GM12878 (cell line): ENCODE results near the gene UMAD1. TPM values are rescaled to one million over a fixed set of nuclear protein-coding genes. Genes with fewer than 3 reads are reported as not detected.
A peak's percentile ranks its signal among the peaks of the same experiment; 100 is the strongest.

Experiments used
- ASH2L ChIP-seq: fragments of 300-600, 200-600 bp; sonication (generic); IDR thresholded peaks from 2 replicates; pipeline ENCODE4 v1.6.1; 2017; ENCODE audit warnings: low read depth, mild to moderate bottlenecking, borderline replicate concordance
- ESRRA ChIP-seq: IDR thresholded peaks from 2 replicates; pipeline ENCODE4 v1.6.1; 2012; ENCODE audit warnings: mild to moderate bottlenecking, low read length, improper control_type of control experiment
- MXI1 ChIP-seq: fragments of 150-350 bp; IDR thresholded peaks from 2 replicates; pipeline ENCODE4 v1.6.1; 2011; ENCODE audit warnings: low read depth, mild to moderate bottlenecking, inconsistent platforms, low read length, improper control_type of control experiment
- NR2C1 ChIP-seq: fragments of 450-650 bp; IDR thresholded peaks from 2 replicates; pipeline ENCODE4 v1.6.1; 2017; ENCODE audit warnings: antibody characterized with exemption, mild to moderate bottlenecking, moderate library complexity
- POLR2AphosphoS5 ChIP-seq: IDR thresholded peaks from 2 replicates; pipeline ENCODE4 v1.6.1; 2011; ENCODE audit warnings: mild to moderate bottlenecking, low read length, inconsistent platforms
- TBL1XR1 ChIP-seq: IDR thresholded peaks from 2 replicates; pipeline ENCODE4 v1.6.1; 2012; ENCODE audit warnings: low read depth, low read length, improper control_type of control experiment
- ZZZ3 ChIP-seq: IDR thresholded peaks from 2 replicates; pipeline ENCODE4 v1.6.1; 2011; ENCODE audit warnings: low read depth; ENCODE audit not compliant: control insufficient read depth, insufficient read length
- polyA plus RNA-seq, 11 experiments: library from polyadenylated mRNA; depleted of rRNA in 4 of 11; unstranded in 6 of 11; stranded (reverse) in 5 of 11; fragments of >200 nt; fragmentation: Nextera tagmentation in 4 of 11; fragmentation: Illumina TruSeq in 1 of 11; extraction: Ambion mirVana in 4 of 11; extraction: Trizol in 1 of 11; gene quantifications; 1 replicate in 1 of 11; 2 replicates in 10 of 11; pipeline versions ENCODE4 v1.2.1 to v1.2.3, GENCODE V29; 2011 to 2016; ENCODE audit warnings: inconsistent platforms in 2 of 11, missing spikeins in 2 of 11, low read depth in 1 of 11
- total RNA-seq, 4 experiments: library from RNA; depleted of rRNA in 3 of 4; stranded (reverse); fragments of >200 nt in 3 of 4; fragmentation: Illumina TruSeq in 1 of 4; extraction: Trizol in 1 of 4; gene quantifications; 2 replicates each; pipeline versions ENCODE4 v1.2.1 to v1.2.3, GENCODE V29; 2013 to 2021
- TF ChIP-seq, protein P1 (sequence below): IDR thresholded peaks from 2 replicates; pipeline ENCODE4 v1.6.1; 2012; ENCODE audit warnings: improper control_type of control experiment, low read depth, low read length; ENCODE audit not compliant: insufficient replicate concordance
- TF ChIP-seq, protein P2 (sequence below): fragments of 450-650 bp; IDR thresholded peaks from 2 replicates; pipeline ENCODE4 v1.6.1; 2017; ENCODE audit warnings: mild to moderate bottlenecking, low read depth, inconsistent platforms; ENCODE audit not compliant: poor library complexity, severe bottlenecking
- TF ChIP-seq, protein P3 (sequence below): IDR thresholded peaks from 2 replicates; pipeline ENCODE4 v1.6.1; 2011; ENCODE audit warnings: low read depth, mild to moderate bottlenecking, low read length, moderate library complexity, borderline replicate concordance; ENCODE audit errors: extremely low read depth

UMAD1 gene
- total and polyA plus RNA-seq, 10 of the 15 experiments (the other 5 are each of a cell fraction or from before 2014, with no cell fraction given): 6.0 to 28.6 (median 9.3) TPM

DNA sequence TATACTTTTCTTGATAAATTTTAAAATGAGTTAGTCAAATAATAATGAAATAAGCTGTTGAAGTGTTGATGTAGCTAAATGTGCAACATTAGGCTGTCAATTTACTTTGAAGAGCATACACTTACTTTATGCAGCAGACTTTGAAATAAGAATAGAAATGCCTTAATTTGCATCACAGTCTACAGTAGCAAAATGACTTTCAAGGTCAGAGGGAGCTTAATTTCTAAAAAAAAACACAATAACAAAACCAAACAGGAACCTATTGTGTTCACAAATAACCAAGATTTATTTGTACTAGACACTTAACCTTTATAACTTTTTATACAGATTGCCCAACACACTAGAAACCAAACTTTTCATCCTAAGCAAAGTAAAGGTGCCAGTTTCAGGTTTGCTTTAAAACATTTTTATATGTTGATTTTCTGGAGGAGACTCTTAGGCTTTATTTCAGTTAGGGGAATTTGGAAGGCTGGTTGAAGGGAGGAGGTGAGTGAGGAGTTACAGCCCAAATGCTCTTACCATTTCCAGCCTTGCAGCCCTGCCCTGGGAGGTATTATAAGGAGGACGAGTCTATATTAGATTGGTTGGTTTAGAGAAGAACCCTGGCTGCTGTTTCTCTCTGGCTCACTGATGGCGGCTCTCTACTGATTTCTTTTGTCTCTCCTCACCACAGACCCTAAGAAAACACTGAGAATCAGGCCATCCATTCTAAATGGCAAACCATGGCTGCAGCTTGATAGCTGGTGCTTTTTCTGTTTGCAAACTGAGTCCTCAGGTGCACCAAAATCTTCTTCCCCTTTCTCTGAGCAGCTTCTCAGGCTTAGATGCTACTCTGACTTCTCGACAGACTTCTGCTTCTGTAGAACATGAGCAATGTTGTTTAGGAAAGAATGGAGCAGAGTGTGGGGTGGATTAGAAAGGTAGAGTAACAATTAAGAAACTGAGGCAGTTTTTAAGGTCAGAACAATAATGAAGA lies 133.1 kb downstream of the UMAD1 start (continued):
- TF ChIP-seq, protein P1, sequence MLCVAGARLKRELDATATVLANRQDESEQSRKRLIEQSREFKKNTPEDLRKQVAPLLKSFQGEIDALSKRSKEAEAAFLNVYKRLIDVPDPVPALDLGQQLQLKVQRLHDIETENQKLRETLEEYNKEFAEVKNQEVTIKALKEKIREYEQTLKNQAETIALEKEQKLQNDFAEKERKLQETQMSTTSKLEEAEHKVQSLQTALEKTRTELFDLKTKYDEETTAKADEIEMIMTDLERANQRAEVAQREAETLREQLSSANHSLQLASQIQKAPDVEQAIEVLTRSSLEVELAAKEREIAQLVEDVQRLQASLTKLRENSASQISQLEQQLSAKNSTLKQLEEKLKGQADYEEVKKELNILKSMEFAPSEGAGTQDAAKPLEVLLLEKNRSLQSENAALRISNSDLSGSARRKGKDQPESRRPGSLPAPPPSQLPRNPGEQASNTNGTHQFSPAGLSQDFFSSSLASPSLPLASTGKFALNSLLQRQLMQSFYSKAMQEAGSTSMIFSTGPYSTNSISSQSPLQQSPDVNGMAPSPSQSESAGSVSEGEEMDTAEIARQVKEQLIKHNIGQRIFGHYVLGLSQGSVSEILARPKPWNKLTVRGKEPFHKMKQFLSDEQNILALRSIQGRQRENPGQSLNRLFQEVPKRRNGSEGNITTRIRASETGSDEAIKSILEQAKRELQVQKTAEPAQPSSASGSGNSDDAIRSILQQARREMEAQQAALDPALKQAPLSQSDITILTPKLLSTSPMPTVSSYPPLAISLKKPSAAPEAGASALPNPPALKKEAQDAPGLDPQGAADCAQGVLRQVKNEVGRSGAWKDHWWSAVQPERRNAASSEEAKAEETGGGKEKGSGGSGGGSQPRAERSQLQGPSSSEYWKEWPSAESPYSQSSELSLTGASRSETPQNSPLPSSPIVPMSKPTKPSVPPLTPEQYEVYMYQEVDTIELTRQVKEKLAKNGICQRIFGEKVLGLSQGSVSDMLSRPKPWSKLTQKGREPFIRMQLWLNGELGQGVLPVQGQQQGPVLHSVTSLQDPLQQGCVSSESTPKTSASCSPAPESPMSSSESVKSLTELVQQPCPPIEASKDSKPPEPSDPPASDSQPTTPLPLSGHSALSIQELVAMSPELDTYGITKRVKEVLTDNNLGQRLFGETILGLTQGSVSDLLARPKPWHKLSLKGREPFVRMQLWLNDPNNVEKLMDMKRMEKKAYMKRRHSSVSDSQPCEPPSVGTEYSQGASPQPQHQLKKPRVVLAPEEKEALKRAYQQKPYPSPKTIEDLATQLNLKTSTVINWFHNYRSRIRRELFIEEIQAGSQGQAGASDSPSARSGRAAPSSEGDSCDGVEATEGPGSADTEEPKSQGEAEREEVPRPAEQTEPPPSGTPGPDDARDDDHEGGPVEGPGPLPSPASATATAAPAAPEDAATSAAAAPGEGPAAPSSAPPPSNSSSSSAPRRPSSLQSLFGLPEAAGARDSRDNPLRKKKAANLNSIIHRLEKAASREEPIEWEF: no peak
- TF ChIP-seq ZZZ3 (no peak), ASH2L (no peak), NR2C1 (0 out of 2 replicates have a peak, but pooled peaks have one; percentile 22), TBL1XR1 (peak; percentile 48; the same call in 1 of the 2 replicates), MXI1 (no peak), POLR2AphosphoS5 (no peak), ESRRA (peak; percentile 71; the same call in 1 of the 2 replicates)
- TF ChIP-seq, protein P2, sequence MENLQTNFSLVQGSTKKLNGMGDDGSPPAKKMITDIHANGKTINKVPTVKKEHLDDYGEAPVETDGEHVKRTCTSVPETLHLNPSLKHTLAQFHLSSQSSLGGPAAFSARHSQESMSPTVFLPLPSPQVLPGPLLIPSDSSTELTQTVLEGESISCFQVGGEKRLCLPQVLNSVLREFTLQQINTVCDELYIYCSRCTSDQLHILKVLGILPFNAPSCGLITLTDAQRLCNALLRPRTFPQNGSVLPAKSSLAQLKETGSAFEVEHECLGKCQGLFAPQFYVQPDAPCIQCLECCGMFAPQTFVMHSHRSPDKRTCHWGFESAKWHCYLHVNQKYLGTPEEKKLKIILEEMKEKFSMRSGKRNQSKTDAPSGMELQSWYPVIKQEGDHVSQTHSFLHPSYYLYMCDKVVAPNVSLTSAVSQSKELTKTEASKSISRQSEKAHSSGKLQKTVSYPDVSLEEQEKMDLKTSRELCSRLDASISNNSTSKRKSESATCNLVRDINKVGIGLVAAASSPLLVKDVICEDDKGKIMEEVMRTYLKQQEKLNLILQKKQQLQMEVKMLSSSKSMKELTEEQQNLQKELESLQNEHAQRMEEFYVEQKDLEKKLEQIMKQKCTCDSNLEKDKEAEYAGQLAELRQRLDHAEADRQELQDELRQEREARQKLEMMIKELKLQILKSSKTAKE: no peak
- TF ChIP-seq, protein P3, sequence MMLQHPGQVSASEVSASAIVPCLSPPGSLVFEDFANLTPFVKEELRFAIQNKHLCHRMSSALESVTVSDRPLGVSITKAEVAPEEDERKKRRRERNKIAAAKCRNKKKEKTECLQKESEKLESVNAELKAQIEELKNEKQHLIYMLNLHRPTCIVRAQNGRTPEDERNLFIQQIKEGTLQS: no peak
- TF ChIP-seq, all 136 proteins: peak for 17
